HG03439 (cell line): ENCODE measurements around the gene ANK3.

Source experiments
- ATAC-seq: cut with Tn5 transposase; IDR thresholded peaks from one replicate; pipeline ENCODE4 v1.9.1; 2021; ENCODE audit warnings: mild to moderate bottlenecking, moderate library complexity; ENCODE audit not compliant: unreplicated experiment

Gene ANK3

DNA sequence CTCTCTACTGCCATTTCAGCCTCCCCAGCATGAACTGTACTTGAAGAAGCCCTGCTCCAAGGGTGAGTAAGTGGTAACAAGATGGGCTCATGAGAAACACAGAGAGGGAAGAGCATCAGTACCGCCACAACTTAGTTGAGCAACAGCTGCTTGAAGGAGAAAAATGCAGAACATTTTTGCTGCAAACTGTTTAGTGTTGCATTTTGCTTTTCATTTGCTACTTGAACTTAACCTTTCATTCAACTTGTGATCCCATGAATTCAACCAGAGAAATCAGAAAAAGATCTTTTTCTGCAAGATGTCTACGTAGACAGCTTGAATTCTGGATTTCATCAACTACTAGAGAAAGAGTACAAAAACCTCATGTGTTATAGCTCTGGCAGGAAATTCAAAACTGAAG, 40.7 kb downstream of the ANK3 start:
- no peak for ATAC-seq

DNA sequence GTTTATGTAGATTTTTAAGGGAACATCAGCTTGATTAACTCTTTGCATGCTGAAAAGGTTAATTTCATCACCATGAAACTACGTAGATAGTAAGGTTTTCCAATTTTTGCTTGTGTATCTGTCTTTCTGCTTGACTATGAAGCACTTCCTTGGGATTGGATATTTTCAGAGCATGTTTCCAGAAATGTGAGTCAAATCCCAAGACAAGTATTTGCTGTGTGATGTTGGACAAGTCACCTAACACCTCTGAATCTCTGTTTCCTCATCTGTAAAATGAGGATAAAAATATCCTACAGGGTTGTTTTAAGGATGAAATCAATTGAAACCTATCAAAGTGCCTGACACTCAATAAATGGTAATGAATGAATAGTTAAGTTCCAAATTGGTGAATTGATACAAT, 42.4 kb downstream of the ANK3 start:
- ATAC-seq = no peak

DNA sequence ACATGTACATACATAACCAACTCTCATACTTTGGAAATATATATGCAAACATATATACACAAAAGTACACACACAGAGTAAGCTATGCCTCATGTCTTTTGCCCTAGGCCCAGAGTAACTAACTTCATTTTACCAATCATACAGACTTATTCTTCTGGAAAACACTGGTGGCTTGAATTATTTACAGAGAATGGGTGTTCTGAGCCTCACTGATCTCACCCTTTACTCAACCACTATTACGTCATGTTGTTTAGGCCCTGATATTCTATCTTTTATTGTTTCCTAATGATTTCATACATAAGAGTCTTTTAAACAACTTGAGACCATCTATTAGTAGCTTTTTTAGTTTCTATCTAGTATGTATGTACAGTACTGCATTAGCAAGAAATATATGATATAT, 43.0 kb downstream of the ANK3 start:
- no peak for ATAC-seq

DNA sequence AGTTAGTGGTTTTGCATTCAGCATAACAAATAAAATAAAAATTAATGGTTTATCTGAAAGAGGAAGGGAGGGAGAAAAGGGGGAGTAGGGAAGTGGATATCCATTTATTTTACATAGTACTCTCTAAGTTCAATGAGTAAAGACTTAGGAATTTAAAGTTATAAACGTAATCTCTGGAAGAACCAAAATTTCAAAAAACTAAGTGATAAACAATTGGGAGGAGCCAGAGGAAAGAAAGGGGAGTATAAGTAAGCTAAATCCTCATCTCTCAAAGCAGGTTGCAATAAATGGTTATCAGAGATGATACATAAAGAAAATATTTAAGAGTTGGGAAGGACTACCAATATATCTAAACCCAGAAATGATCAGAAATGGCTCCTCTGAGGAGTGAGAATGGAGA, 46.4 kb downstream of the ANK3 start:
- ATAC-seq = no peak

DNA sequence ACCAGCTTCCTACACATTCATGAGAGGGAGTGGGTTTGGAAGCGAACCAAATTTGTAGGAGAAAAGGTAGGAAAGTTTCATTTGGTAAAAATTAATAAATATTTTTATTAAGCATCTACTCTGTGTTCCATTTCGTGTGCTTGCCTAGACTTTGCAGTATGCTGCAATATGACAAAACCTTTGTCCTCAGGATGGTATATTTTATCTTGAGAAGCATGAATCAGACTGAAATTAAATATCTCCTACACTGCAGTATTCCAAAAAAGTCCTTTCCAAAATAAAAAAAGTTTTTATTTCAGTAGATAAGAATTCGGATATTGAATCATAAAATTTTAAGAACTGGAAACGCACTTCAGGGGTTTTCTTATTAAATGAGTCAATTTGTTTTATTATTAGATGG, 47.7 kb downstream of the ANK3 start:
- ATAC-seq = no peak

DNA sequence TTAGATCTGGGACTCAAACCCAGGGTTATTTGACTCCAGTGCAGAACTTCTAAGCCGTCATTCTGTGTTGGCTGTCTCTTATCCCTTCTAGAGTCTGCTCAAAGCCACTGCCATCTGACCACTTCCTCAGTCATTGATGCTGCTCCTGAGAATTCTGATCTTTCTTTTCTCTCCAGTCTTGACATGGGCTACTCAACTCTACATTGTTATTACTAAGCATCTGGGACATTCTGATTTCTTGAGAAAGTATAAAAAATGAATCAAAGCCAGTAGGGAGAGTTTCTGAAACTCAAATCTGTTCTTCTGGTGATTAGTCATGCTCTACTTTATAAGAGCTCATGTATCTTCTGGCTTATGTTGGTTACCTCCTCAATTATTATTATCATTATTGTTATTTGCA, 48.7 kb downstream of the ANK3 start:
- ATAC-seq = no peak

DNA sequence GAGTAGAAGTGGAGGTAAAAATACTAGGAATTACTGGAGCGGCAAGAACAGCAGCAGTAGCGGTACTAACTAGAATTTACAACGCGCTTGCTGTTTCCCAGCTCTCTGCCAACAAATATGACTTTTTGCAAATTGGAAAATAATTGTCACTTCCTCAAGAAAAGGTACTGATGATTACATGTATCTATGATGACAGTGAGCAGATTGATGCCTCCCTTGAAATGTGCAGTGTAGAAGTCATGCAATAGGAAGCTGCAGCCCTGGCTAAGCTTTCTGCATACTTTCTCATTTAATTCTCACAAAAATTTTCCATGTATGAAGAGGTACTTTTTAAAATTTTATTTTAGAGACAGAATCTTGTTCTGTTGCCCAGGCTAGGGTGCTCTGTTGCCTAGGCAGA, 49.9 kb downstream of the ANK3 start:
- ATAC-seq = no peak

DNA sequence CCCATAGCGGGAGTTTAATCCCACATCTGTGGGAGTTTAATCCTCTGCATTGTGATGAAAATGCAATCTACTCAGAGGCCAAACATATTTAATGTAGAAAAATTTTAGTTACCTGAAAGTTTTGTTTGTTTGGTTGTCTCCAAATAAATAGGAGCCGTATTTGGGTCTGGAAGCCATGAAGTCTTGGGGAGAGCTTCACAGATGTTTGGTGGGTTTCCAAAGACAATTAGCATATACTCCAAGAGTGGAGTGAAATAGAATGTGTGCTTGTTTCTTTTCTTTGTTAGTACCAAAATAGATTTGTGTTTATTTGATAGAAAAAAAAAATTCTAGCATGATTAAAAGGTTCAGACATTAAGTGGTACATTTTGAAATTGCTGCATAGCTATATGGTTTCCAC, 50.9 kb downstream of the ANK3 start:
- ATAC-seq = no peak

DNA sequence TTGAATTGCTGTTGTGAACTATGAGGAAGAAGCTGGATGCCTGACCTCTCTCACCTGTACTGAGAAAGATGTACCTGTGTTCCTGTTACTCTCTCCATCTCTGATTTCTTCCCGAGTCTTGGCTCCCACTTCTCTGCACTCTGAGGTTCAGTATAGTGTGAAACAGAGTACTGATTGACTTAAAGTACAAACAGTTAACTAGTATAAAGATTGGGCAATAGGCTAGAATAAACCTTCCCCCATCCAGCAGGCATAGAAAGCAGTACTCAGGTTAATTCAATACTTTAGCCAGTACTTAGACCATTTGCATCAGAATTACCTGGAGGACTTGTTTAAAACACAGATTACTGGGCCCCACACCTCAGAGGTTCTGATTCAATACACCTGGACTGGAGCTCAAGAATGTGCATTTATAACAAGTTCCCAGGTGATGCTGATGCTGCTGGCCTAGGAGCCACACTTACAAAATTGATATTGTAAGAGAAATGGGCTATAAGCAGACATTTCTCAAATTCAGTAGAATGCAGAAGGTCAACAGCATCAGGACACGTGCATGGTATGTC, 51.6 kb downstream of the ANK3 start:
- no peak for ATAC-seq

DNA sequence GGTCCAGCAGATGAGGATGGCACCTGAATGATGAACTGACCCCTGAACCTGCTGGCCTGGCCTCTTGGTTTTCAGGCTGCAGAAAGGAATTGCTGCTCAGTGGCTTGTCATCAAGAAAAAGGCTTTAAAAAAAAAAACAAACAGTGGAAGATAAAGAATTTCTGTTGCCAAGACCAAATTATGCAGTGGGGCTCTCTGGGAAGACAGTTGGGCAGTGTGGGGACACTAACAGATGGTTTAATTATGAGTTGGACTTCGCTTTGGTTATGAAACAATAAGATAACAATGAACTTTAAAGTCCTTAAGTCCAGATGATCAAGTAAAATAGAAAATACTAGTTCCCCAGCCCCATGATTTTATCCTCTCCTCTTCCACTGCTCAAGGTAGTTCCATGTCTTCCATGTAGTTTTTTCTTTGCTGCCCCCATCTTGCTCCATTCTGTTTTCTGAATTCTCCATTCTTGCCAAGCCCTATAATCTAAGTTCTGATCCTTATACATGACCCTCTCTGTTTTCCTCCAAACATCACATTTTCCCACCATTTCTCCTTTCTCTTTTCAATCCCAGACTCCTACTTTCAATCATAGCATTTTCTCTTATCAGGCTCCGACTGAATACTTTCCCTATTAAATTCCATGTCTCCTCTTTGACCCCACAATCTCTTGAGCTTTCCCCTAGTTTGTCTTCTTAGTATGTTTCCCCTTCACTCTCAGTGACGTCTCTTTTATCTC, 52.6 kb downstream of the ANK3 start:
- no peak for ATAC-seq

DNA sequence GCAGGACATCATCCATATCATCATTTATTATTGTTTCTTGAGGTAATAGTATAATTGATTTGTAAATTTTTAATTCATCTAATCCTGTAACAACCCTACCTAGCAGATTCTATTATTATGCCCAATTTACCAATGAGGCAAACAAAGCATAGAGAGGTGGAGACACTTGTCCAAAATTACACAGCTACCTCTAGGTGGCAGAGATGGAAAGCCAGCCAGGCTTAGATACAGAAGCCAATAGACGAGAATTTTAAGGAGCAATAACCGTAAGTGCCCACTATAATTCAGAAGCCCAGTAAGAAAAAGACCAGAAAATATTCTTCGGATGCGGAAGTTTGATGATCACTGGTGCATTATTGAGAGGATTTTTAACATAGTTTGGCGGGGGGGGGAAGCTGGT, 54.0 kb downstream of the ANK3 start:
- ATAC-seq = no peak

DNA sequence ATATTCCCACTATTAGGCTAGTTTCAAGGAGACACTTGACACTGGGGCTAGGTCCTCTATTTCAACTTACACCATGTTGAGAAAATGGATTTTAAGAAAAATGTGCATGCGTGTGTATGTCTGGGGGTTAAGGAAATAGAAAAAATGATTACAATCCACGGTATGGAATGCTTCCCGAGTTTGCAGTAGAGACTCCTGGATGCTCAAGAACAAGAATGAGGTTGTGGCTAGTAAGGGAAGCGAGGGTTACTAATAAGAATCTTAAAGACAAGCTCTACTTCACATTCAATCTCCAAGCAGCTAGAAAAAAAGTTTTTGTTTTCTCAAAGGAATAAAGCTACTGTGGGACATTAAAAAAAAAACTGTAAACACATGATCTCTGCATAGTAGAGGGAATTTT, 54.7 kb downstream of the ANK3 start:
- ATAC-seq = no peak

DNA sequence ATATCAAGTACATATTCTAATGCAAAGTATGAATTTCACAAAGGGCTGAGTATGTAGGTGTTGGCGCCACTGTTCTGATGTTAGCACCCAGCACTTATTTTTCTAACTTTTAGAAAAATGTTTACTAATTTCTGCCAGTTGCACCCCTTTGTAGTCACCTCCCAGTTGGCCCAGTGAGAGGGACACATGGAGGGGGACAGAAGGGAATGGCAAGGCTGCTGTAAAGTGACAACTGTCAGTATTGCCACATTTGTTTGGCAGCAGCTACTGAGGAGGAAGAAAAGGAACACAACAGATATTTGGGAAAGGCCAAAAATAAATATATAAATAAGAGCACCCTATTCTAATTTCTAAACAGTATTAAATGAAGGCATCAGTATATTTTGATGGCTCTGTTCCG, 57.3 kb downstream of the ANK3 start:
- no peak for ATAC-seq

DNA sequence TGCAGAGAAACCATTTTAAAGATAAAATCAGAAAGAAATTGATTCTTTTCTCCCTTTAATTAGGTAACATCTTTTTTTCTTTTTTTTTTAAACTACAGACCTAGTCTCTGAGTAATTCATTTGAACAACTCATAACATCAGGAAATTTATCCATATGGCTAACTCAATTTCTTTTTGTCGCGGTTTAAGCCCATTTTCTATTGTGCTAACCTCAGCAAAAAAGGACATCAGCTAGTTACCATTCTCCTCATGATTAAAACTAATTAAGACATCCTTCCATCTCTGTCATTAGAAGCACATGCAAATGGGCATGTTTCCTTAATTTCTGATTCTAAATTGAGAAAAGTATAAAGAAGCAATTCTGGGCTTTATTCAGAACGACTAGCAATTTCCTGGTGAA, 57.8 kb downstream of the ANK3 start:
- ATAC-seq = no peak

DNA sequence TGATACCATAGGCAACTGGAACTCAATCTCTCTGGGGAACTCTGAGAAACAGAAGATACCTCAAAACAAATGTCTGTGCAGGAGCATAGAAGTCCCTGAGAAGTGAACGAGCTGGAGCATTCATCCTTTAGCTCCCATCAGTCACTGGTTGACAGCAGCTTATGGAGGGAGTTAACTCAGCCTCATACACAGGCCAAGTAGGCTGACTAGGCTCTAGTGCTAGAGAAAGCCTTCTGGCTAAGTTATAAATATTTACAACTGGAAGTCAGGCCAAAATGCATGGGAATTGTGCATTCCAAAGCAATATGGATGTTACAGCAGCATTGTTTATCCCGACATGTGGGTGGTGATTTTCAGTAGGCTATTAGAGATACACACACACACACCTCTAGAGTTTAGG, 66.5 kb downstream of the ANK3 start:
- ATAC-seq = no peak

DNA sequence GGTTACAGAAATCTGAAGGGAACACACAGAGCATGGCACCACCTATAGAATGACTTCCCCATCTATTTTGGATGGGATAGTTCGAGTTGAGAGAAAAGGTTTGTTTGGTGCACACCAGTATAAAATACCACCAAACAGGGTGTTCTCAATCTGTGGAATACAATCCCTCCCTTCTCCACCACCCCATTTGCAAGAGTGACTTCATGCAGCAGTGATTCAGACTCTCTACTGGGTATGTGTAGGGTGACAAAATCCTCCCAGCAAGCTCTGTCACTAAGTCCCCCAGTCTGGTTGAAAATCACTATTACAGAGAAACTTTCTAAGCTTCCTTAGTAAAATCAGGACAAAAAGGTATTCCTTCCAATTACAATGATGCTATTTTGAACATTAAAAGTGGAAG, 69.0 kb downstream of the ANK3 start:
- no peak for ATAC-seq

DNA sequence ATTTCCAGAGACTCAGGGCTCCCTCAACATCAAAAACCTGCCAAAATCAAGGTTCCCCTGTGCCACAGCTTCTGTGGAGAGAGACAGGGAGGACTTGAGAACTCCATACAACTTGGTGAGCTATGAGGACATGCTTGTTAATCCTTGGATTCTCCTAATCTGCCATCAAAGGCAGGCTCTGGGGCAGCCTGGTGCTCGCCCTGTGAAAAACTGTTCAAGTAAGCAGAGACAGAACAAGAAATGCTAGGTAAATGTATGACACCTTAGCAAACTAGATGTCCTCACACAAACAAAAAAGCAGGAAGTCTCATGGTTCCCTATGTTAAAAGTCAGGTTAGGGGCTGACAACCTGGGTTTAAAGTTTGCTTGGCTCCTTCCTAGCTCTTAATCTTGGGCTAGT, 73.6 kb downstream of the ANK3 start:
- ATAC-seq = no peak

DNA sequence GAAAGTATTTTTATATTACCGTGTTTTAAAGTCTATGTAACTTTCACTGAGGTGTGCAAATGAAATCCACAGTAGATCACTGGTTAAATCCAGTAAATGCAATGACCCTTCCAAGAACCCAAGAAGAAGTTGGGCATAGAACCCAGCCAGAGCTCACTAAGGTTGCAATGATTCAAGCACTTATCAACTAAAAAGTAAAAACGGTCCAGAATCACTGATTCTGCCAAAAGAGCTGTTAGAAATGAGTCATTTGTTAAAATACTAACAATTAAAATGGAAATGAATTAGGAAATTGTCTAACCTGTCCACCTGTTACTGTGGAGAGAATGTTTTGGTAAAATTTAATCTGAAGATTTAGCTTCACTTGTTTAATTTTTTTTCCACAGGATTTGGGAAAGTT, 74.4 kb downstream of the ANK3 start:
- no peak for ATAC-seq

DNA sequence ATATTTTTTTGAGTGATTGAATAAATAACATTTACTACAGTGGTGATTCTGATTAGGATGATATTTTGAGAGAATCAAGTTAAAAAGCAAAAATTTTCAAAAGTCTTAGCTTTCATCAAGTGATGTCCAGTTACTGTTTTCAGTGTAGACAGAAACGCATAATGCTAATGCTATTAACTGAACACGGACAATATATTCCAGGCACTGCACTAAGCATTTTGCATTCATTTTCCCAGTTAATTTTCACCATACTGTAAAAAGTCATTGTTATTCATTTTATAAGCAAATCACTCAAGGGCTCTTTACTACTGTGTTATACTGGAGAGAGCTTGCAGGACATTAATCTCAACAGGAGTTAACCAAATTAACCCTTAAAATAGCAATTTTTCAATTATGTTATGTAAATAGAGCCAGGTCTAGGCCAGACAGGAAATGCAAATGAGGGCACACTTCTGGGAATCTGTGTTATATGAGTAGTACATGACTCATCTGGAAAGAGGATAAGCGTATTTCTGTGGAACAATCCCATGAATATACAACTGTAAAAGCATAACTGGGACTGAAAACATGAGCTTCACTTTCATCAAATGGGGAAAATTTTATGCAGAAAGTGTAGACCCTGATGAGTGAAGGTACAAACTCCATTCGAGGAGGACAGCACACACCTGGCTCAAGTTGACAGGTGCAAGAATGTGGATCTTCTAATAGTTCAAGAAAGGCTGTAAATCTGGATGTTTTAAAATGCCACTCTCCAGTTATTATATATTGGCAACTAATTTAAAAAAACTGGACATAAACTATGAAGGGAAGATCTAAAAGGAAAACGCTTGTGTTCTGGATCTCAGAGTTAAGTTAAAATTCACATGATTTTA, 75.4 kb downstream of the ANK3 start:
- ATAC-seq = no peak

DNA sequence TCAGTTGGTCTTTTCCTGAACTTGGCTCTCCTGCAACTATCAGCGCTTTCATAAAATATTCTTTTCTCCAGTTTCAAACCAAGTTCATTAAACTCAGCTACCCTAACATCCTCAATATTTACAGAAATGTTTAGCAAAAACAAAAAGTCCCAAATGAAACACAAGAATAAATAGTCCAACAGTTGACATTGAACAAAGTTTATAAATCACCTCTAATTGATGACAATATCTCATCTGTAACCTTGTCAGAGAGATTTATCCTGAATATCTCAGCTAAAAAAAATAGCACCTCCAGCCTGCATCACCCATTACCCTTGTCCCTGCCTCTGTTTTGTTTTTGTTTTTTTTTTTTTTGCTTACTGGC, 76.1 kb downstream of the ANK3 start:
- ATAC-seq = no peak

DNA sequence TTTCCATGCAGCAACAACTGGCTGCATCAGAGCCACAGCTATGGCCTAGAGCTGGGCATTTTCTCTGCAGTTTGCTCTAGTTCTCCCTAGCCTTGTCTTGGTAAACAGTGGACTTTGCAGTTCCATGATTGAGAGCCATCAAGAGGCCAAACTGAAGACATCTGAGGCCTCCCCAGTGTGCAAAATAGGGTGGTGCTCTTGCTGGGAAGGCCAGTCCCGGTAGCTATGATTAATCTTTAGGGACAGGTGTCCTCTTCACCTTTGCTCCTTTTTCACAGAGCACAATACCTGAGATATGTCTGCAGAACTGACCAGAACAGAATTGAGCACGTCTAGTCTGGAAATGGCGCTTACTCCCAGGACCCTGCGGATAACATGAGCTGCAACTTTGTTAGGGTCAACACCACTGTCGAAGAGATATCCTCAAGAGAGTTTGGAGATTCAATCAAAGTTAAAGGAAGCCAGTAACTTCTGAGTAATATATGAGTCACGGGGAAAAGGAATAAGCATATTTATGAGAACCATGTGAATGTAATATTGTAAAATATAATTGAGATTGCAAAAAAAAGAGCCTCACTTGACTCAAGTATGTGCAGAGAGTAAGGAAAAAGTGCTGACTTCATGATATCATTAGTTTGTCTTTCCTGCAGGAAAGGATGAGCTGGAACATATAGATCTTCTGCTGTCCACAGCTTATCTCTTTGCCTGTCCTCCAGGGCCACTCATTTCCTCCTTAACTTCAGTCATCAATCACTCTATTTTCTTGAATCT, 76.7 kb downstream of the ANK3 start:
- ATAC-seq = no peak

DNA sequence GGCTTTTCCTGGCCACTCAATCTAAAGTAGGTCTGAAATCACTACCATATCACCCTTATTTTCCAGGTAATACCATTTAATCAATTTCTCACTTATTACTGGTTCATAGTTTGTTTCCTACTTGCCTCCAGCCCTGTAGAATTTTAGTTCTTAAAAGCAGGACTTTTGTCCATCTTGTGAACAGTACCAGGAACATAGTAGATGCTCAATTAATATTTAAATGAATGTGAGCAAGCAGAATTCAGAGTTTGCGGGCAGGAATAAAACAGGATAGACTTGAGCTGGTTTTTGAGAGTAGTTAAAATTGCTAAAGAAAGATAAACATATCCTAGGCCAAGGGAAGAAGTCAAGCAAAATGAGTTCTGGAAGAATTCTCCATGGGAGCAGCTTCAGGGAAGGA, 77.9 kb downstream of the ANK3 start:
- no peak for ATAC-seq
